Esophagus muscularis mucosa (tissue), 3 donors: ENCODE measurements around the gene CLEC4M.

Source experiments
- CTCF ChIP-seq, 3 experiments: fragments of 200-600 bp in 2 of 3; fragments of 450-650 bp in 1 of 3; sonication (generic) in 2 of 3; IDR thresholded peaks; one replicate each; pipeline ENCODE4 v1.5.1; 2017 to 2019; ENCODE audit warnings: antibody characterized with exemption in 3 of 3, mild to moderate bottlenecking in 2 of 3, moderate library complexity in 1 of 3
- POLR2AphosphoS5 ChIP-seq, 2 donors: sonication (generic); formaldehyde crosslinking; IDR thresholded peaks; one replicate each; pipeline ENCODE4 v1.6.1; 2017; ENCODE audit warnings: antibody characterized with exemption in 2 of 2

GRCh38 chr19:7763696-7764095 lies 653 bp downstream of the CLEC4M start:
- no peak for TF ChIP-seq POLR2AphosphoS5 (IDR thresholded peaks at IDR 0.05)
- no peak for TF ChIP-seq CTCF (IDR thresholded peaks at IDR 0.05)
